NOMO-1 (cell line): ENCODE data around the gene BORCS6.
"Not testable (repeated sequence)": the region's sequence is repeated elsewhere in the genome, so short reads cannot be mapped to it uniquely, and the experiment has no call there.

Experiments used
- DNase-seq, 2 experiments: peaks; one replicate each; lab custom pipeline; 2025; ENCODE audit not compliant: unreplicated experiment in 2 of 2; lab: John Stamatoyannopoulos, UW

Gene BORCS6

DNA sequence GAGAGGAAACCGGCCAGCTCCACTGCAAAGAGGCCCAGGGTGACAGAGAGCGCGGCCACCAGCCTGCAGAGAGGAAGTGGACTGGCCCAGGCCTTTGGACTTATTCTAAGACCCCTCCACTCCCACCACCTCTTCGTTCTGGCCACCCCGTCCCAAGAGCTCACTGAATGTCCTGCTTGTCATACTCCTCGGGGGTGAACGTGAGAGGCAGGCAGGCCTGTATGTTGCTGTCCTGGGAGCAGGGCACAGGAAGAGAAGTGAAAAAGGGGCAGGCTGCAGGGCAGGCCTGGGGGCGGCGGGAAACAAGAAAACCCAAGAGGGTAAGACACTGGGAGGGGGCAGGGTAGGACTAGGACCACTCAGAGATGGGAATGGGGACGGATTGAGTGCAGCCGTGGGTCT, 14.2 kb downstream of the BORCS6 start:
- DNase-seq: peak in 1 of 2 experiments; percentile 60

DNA sequence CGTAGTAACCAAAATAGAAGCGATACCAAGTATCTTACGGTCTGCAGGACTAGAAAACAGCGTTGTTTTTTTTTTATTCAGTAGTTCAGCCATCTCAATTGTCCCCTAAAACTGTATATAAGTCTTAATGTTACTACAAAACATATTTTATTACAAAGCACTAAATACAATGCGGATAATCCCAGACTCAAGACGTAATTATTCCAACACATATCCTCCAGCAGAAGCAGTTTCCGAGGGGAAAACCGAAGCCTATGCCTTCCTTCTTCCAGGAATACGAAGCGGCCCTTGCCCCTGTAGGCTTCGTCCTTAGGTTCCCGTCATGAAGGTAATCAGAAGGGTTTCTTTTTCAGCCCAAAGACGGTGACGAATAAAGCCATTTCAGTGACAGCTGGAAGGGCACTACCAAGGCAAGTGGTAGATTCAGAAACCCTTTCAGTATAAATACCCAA, 16.1 kb downstream of the BORCS6 start:
- DNase-seq: no peak

DNA sequence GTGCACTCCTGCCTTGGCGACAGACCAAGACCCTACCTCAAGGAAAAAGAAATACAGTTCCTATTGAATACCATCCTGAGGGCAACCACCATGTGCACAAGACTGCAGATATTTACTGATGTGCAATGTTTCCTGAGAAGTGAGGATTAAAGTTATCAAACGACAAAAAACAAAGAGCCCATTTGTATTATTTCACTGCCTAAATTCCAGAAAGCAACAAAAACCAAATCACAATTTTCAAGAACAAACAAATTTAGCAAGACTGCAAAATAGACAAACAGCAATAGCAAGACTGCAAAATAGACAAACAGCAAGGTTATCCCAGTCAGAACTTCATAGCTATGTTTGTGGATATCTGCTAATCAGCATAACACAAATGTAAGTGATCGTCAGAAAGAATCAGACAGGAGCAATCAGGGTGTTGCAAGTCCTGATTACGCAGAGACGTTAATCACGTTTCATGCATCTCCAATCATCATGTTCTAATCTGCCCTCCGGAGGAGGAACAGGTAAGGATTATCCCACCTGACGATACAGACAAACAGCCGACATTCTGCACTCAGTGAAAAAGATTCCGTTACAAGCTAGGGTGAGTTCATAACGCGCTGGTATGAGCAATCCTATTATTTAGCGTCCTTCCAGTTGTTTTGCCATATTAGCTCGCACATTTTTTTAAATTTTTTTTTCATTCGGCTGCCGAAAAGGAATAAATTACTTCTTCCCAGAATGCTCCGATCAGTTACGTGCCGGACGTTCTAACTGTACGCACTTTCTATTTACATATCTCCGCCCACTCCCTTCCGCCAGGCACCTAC, 16.7 kb downstream of the BORCS6 start:
- peak; percentile 81 to 94 for DNase-seq

DNA sequence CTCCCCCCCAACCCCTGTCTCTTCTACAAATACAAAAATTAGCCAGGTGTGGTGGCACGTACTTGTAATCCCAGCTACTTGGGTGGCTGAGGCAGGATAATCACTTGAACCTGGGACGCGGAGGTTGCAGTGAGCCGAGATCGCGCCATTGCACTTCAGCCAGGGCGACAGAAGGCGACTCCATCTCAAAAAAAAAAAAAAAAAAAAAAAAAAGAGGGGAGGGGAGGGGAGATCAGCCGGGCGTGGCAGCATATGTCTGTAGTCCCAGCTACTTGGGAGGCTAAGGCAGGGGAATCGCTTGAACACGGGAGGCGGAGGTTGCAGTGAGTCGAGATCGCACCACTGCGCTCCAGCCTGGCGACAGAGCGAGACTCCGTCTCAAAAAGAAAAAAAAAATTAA, 19.8 kb downstream of the BORCS6 start:
- not testable (repeated sequence) for DNase-seq

DNA sequence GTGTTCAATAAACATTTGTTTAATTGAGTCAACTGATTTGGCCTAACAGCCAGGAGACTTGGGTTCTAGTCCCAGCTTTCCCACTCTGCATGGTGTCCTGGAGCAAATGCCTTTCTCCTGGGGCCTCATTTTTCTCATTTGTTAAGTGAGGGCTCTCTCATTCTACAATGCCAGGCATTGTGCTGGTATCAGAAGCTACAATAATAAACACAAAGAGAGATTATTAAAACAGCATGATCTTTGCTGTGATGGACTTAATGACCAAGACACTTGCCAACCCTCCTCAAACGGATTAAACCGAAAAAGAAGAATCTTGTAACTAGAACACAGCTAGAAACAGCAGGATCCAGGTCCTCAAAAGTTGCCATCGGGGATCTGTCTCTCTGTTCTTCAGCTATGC, 22.5 kb downstream of the BORCS6 start:
- DNase-seq: no peak

DNA sequence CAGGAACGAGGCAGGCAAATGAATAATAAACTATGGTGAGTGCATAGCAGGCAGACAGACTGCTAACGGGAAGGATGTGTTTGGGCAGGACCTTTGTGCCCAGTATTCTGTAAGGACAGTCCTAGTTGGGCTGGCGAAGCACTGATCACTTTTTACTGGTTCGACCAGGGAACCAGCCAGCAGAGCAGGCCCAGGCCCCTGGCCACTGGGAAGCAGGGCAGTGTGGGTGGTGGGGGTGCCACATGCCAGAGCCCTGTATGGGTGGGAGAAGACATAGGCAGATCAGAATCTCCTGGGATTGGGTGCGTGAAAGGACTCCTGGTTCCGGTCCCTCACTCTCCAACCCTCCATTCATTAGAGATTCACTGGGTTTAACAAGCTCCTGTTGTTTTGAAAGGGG, 23.2 kb downstream of the BORCS6 start:
- DNase-seq: no peak

DNA sequence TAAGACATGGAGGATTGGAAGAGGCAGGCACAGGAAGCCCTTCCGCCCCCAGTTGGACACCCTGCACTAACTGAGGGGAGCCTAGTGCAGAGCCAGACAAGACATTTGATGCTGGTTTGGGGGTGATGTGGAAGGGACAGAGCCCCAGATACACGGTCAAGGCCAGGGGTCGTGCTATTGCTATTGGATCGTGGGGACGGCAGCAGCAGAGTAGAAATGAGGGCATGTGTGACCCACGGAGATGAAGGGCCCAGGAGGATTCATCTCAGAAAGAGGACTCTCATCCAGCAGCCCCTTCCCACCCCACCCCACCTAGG, 25.2 kb downstream of the BORCS6 start:
- DNase-seq: no peak

DNA sequence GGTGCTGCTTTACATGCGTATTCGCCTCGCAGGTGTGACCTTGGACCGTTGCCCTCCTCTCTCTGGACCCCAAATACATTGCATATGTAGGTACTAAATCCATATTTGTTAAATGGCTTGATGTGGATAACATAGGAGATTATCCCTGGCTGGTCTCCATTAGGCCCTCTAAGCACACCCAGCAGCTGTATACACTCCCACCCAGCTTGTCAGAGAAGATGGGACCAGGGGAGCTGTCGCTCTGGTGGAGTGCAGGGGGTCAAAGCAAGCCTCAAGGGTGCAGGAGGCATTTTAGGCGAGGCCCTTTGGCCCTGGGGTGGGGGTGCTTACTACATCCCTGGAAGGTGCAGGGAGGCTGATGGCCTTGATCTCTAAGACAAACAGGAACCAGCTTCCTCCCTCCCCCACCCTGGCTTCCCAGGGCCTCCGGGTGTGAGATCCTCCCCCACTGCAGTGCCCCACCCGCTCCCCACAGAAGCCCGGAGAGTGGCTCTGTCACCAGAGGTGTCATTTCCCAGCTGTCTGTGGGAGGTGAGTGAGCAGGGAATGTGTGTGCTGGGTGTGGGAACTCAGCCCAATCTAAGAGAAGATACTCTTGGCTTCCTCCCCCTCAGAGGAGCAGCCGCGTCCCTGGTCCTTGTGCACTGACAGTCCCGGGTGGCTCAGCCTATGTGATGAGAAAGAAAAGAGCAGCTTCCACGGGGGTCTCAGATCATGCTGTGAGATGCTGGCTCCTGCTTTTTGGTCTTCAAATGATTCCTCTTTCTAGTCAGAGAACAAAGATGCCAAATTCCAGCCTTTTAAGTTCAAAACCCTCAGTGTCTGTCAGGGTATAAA, 25.8 kb downstream of the BORCS6 start:
- DNase-seq: peak; percentile 45 to 76

DNA sequence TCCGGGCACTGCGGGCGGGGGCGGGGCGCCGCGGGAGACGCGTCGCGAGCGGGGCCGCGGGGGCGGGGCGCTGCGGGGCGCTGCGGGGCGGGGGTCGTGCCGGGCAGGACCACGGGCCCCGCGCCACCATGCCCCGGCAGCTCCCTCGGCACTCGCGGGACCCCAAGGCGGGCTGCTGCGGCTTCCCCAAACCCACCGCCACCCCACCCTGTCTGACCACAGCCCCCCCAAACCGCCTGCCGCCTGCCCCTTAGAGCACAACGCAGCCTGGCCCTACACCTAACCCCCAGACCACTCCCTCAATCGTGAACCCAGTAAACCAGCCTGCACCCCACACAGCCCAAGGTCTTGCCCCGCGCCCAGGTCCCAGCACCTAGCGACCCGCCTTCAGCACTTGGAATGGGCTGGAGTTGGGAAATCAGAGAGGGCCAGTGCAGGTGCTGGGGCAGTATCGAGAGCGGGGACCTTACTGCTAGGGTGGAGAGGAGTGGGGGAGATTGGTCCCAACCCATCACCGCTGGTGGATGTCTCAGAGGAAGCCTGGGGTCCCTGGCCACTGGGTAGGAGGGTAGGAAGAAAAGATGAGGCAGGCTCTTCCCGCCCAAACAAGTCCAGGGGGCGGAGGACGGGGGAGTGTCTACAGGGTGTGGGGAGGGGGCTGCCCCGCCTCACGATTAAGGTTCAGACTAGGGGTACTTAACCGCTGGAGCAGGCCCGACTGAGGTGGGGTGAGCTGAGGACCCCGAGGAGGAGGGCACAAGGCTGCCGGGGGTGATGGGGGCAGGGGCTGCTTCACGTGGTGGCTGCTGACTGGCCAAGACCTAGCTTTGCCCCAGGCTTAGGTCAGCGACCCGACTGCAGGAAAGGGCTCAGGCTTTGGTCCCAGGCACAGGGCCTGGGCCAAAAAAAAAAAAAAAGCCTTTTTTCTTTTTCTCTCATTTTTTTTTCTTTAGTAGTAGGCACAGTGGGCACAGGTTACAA, 26.7 kb downstream of the BORCS6 start:
- no peak for DNase-seq

DNA sequence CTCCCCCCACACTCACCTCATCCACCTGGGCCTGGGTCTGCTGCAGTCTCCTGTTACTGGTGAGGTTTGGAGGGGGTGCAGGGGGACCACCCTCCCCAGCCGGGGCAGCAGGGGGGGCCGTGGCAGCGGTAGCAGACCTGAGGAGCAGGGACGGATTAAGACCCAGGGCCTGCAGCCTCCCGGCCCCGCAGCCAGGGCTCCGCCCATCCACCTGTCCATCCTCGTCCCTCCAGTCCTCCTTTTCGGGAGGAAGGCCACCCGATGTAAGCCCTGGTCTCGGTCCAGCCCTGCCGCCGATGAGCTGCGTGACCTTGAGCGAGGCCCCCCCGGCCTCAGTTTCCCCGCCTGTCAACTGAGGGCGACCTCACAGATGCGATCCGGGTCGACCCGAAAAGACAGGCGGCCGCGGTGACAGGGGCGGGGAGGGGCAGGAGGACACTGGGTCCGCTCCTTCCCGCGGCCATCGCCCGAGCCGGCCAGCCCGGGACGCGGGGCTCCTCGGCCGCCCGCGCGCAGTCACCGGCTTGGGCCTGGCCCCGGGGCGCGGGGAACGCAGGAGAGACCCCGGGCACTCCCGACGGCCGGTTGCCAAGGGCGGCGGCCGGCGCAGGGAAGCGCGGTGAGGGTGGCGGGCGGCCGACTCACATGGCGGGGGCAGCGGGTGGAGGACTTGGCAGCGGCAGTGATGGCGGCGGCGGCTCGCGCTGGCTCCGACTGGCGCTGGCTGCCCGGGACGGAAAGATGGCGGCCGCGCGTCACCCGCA, 27.6 kb downstream of the BORCS6 start, which contains the start of gene VAMP2:
VAMP2 (minus strand) TSS at position 716 of the 764 bp plus-strand sequence; CDS start at position 647, 69 bp downstream.
- DNase-seq: peak; percentile 30 to 67

DNA sequence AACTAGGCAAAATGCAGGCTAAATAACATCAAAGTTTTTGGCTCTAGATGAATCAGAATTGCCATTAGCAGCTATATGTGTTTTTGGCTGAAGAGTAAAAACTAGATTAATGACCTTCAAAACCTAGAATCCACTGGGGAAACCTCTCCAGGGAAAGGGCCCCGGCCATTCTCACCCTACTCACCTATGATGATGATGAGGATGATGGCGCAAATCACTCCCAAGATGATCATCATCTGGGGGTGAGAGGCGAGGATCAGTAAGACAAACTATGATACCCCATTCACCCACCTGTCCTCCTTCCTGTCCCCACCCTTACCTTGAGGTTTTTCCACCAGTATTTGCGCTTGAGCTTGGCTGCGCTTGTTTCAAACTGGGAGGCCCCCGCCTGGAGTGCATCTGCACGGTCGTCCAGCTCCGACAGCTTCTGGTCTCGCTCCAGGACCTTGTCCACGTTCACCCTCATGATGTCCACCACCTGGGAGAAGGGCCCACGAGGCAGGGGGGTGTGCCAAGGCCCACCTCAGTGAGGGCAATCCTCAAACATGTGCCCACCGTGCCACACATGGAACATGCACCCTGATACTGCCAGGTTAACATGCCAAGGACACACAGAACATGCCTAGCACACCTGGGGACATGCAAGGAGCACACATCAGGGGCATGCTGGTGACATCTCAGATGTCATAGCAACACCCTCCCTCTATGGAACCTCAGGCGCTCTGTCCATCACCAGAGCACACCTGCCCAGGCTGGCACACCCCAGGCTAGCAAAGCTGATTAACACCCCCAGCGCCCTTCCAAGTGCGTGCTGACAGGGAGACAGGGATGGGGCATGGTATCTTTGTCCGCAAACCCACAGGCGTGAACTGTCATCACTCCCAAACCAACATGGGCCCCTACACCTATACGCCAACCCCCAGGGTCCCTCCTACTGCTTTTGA, 28.4 kb downstream of the BORCS6 start:
- no peak for DNase-seq

DNA sequence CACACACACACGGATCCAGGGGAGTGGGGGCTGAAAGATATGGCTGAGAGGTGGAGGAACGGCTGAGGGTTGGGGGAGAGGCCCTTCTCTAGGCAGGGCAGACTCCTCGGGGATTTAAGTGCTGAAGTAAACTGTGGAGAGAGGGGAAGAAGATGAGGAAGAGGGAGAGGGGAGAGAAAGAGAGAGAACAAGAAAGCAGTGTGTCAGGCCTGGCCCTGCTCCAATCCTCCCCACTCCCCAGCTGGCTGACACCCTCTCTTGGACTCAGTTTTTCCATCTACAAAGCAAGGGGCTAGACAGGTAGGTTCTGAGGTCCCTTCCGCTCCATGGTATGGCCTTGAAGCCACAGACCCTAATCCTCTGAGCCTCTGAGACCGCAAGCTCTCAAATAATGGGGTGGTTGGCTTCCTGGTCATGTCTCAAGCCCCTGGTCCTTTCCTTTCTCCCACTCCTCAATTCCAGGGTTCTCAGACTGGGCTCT, 29.2 kb downstream of the BORCS6 start:
- no peak for DNase-seq

DNA sequence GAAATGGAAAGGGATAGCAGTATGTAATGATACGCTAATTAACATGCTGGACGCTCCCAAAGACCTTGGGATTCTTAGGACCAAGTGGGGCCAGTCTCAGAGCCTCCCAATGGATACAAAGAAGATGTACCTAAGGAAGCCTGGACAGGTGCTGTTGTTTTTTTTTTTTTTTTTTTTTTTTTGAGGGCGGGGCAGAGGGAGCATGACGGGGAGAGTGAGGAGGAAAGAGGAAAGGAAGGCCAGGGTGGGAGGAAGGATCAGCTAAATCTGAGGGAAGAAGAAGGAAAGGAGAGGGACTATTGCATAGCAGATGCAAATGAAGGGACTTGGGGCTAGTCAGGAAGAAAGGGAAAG, 29.8 kb downstream of the BORCS6 start:
- DNase-seq: no peak

DNA sequence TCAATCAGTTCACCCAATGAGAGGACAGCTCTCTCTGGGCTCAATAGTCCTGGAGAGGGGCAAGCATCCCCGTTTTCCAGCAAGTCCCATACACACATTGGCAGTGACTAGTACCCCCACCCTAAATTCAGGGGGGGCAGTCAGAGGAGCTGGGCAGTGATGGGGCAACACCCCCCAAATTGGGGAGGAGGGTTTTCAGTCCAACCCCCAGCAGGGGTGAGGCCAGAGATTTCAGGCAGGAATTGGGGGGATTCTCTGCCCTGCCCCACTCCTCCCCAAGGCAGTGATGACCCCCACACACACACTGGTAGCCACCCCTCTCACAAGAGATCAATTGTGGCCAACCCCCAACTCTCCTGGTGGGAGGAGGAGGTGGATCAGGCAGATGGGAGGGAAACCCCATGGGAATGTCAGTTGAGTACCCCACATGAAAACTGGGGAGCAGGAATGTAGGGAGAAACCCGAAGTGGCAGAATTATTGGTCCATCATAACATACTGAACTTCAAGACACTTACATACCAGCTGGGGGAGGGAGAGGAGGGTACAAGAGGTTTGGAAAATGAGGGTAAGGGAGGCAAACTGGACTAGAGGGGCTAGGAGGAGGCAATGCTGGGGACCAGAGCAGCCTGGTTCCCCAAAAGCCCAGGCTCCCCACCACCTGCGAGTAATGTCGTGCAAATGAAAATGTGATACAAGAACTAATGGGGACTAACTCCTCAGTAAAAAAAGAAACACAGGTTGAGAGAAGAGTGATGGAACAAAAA, 30.3 kb downstream of the BORCS6 start:
- no peak for DNase-seq

DNA sequence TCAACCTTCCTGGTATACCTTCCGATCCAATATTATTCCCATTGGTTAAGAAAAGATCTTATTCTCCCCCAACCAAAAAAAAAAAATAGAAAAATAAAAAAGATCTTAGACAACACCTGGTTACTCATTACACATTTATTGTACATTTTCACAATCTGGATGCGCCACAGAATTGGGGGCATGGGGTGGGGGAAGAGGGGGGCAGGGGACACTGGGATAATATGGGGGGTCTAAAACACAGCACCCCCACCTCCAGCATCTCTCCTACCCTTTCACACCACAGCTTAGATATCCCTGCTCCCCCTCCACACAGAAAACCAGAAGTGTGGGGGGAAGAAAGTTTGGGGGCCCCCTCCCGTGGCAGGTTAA, 31.0 kb downstream of the BORCS6 start:
- no peak for DNase-seq

DNA sequence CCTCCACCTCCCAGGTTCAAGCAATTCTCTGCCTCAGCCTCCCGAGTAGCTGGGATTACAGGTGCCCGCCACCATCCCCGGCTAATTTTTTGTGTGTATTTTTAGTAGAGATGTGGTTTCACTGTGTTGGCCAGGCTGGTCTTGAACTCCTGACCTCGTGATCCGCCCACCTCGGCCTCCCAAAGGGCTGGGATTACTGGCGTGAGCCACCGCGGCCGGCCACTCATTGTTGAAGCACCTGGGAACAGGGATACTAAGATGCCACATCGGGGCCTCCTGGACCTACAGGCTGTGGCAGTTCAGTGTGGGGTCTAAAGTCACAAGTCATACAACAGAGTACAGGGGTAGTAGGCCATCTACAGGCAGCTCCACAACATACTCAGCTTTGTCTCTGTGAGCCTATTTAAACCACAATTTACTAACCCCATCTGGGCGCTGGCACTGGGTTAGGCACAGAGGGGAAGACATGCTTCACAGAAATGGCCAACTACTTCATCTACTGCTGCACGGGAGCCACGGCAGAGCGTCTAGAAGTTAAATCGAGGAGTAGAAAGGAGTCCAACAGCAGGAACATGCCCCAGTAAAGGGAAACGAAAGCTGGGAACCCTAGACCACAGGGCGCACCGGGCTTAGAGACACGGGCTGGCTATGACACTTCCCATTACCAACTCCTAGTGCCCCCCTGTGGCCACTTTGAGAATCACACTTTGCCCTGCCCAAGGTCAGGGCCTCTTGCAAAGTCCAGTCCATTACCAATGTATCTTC, 31.5 kb downstream of the BORCS6 start:
- DNase-seq: peak; percentile 83 to 92

DNA sequence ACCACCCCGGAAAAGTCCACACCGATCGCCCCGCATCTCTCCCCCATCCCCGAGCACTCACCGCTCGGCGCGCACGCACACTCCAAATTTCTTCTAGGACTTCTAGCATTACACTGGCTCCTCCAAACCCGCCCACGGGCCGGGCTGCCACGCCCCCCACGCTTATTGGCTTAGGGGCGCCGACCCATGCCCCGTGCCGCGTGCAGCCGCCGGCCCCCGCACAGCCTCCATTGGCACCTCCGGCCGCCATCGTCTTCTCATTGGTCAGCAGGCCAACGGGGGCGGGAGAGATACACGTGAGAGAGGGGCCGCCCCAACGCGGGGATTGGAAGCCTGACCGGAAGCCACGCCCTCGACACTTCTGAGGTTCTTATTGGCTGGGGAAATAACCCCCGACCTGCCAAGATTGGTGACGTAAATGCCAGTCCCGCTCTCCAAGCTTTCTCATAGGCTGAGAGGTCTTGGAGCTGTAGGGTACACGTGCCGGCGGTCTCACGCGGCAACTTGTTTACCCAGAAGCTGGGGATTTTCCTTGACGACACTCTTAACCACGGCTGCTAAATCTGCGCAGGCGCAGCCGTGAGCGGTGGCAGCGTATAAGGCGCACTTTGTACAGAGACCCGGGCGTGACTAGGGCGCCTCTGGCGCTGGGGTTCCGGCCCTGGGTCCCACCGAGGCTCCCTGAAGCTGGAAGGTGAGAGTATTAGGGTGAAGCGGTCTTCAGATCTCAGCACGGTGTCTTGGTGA, 33.6 kb downstream of the BORCS6 start:
- peak; percentile 100 for DNase-seq
